DND-41 (cell line): ENCODE results near the gene HOXA13.

Experiments
- ATAC-seq: fragments of 200-7000 bp; cut with Tn5 transposase; 3 replicates; pipeline ENCODE4 v1.9.1; 2021; ENCODE audit warnings: low read depth; ENCODE audit not compliant: insufficient read depth
- DNase-seq: peaks from one replicate; pipeline ENCODE4 v3.0.0-alpha.2; 2020
- H2AFZ ChIP-seq: 2 replicates; pipeline ENCODE4 v1.6.0; 2012; ENCODE audit warnings: low read depth, low read length
- H3K27ac ChIP-seq: 2 replicates; pipeline ENCODE4 v1.5.1; 2012; ENCODE audit warnings: low read length, inconsistent platforms
- H3K27me3 ChIP-seq: fragments of 200-600 bp; sonication (generic); 2 replicates; pipeline ENCODE4 v1.6.0; 2012; ENCODE audit warnings: low read length, mild to moderate bottlenecking, inconsistent platforms; ENCODE audit not compliant: insufficient read depth, poor library complexity
- H3K36me3 ChIP-seq: 2 replicates; pipeline ENCODE4 v1.5.1; 2012; ENCODE audit warnings: low read length, inconsistent platforms; ENCODE audit not compliant: insufficient read depth
- H3K4me1 ChIP-seq: 2 replicates; pipeline ENCODE4 v1.5.1; 2012; ENCODE audit warnings: mild to moderate bottlenecking, low read length; ENCODE audit not compliant: insufficient read depth
- H3K4me2 ChIP-seq: 2 replicates; pipeline ENCODE4 v1.6.0; 2012; ENCODE audit warnings: mild to moderate bottlenecking, moderate library complexity, low read length, inconsistent platforms; ENCODE audit not compliant: insufficient read depth
- H3K4me3 ChIP-seq, 2 experiments: fragments of 200-600 bp in 1 of 2; shearing (Covaris generic) in 1 of 2; 2 replicates each; pipeline ENCODE4 v1.5.1; 2012 to 2016; ENCODE audit warnings: inconsistent platforms in 2 of 2, low read length in 2 of 2, mild to moderate bottlenecking in 2 of 2, low read depth in 1 of 2, moderate library complexity in 1 of 2
- H3K79me2 ChIP-seq: 2 replicates; pipeline ENCODE4 v1.6.0; 2012; ENCODE audit warnings: low read length, inconsistent platforms; ENCODE audit not compliant: insufficient read depth
- H3K9ac ChIP-seq: 2 replicates; pipeline ENCODE4 v1.6.0; 2012; ENCODE audit warnings: low read depth, mild to moderate bottlenecking, inconsistent platforms, low read length, moderate library complexity
- H3K9me3 ChIP-seq: 2 replicates; pipeline ENCODE4 v1.5.1; 2012; ENCODE audit warnings: low read length, moderate library complexity, mild to moderate bottlenecking, inconsistent platforms; ENCODE audit not compliant: insufficient read depth, severe bottlenecking
- H4K20me1 ChIP-seq: 2 replicates; pipeline ENCODE4 v1.6.0; 2012; ENCODE audit warnings: low read length; ENCODE audit not compliant: insufficient read depth
- CTCF ChIP-seq: IDR thresholded peaks from 2 replicates; pipeline ENCODE4 v1.5.1; 2012; ENCODE audit warnings: borderline replicate concordance, low read length, moderate library complexity, mild to moderate bottlenecking; ENCODE audit not compliant: poor library complexity, severe bottlenecking; ENCODE audit errors: extremely low read depth
- EZH2 ChIP-seq: IDR thresholded peaks from 3 replicates; pipeline ENCODE4 v1.6.1; 2012; ENCODE audit warnings: borderline replicate concordance, low read depth, mild to moderate bottlenecking, moderate library complexity, low read length, inconsistent platforms; ENCODE audit not compliant: severe bottlenecking

HOXA13 gene

DNA sequence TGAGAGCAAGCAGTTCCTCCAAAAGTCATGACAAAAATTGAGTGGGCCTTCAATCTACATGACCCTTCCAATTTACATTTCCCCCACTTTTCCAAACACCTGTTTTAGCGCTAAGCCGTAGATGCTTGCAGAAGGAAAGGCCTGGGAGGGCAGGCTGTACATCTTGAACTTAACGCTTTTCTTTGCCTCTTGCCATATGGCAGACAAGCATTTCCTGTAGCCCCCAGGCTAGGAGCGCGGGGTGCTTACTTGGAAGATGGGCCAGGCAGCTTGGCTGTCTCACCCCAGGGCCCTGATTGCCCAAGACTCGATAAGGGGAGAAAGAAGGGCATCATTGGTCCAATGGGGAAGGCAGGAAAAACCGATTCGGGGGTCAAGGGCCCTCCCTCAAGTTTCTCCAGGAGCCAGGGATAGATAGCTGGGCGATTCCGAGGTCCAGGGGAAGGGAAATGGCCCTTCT is 27.5 kb downstream of the HOXA13 start:
- Histone ChIP-seq H3K27ac (no peak overlapping the region), H3K79me2 (no peaks in the 10 kb centered on the region), H3K9me3 (no peaks in the 10 kb centered on the region), H3K4me1 (no peaks in the 10 kb centered on the region), H2AFZ (no peak overlapping the region), H4K20me1 (no peaks in the 10 kb centered on the region), H3K27me3 (peaks cover 7% of the 10 kb centered on the region), H3K36me3 (no peaks in the 10 kb centered on the region), H3K9ac (no peak overlapping the region), H3K4me3 (no peak overlapping the region), H3K4me2 (no peak overlapping the region)
- TF ChIP-seq EZH2: no peak
- TF ChIP-seq CTCF: no peak
- ATAC-seq: no peak
- no peak for DNase-seq

GRCh38 chr7:27171637-27172314 is 28.1 kb downstream of the HOXA13 start:
- Histone ChIP-seq H2AFZ (no peak overlapping the region), H3K79me2 (no peaks in the 10 kb centered on the region), H3K27ac (no peak overlapping the region), H3K4me1 (no peaks in the 10 kb centered on the region), H4K20me1 (no peaks in the 10 kb centered on the region), H3K27me3 (peaks cover 7% of the 10 kb centered on the region), H3K9ac (no peak overlapping the region), H3K9me3 (no peaks in the 10 kb centered on the region), H3K36me3 (no peaks in the 10 kb centered on the region), H3K4me3 (no peak overlapping the region), H3K4me2 (no peak overlapping the region)
- no peak for DNase-seq
- TF ChIP-seq EZH2 (no peak), CTCF (peak; percentile 5)
- ATAC-seq: 0 out of 3 replicates have a peak, but pooled peaks have one; percentile 37

GRCh38 chr7:27171325-27171636 is 28.6 kb downstream of the HOXA13 start:
- no peak overlapping the region for H3K4me2 ChIP-seq
- peaks cover 7% of the 10 kb centered on the region for H3K27me3 ChIP-seq

More at GRCh38 chr7:27171325-27171636, 28.6 kb downstream of the HOXA13 start:
- H3K79me2 ChIP-seq: no peaks in the 10 kb centered on the region
- H3K4me3 ChIP-seq: no peak overlapping the region
- H3K9me3 ChIP-seq: no peaks in the 10 kb centered on the region
- no peaks in the 10 kb centered on the region for H3K4me1 ChIP-seq
- no peak overlapping the region for H3K27ac ChIP-seq
- TF ChIP-seq CTCF (no peak), EZH2 (no peak)
- DNase-seq (no peak), ATAC-seq (no peak)
- H3K9ac ChIP-seq: no peak overlapping the region
- H3K36me3 ChIP-seq: no peaks in the 10 kb centered on the region
- H4K20me1 ChIP-seq: no peaks in the 10 kb centered on the region
- H2AFZ ChIP-seq: no peak overlapping the region
